Frontal cortex (tissue), 4 donors: ENCODE measurements around the gene CD300E. TPM values are rescaled to one million over a fixed set of nuclear protein-coding genes. Genes with fewer than 3 reads are reported as not detected.
A peak's percentile ranks its signal among the peaks of the same experiment; 100 is the strongest.
"Not testable (repeated sequence)": the region's sequence is repeated elsewhere in the genome, so short reads cannot be mapped to it uniquely, and the experiment has no call there.

Experiments used
- DNase-seq, 2 donors: peaks; one replicate each; pipeline ENCODE4 v3.0.0; 2012; ENCODE audit warnings: low spot score in 2 of 2
- FAIRE-seq: peaks from 2 replicates; lab custom pipeline; 2012; peaks lifted over from hg19 to GRCh38; lab: Jason Lieb, UNC
- total RNA-seq: library from RNA; depleted of rRNA; stranded (reverse); fragments of >200 nt; gene quantifications from one replicate; pipeline ENCODE4 v1.2.3, GENCODE V29; 2014
- donor health status: control.
- donor health status: control.
- donor health status: control.

CD300E gene
- total RNA-seq, 1 donor from 2014 or later = under 0.01 TPM

DNA sequence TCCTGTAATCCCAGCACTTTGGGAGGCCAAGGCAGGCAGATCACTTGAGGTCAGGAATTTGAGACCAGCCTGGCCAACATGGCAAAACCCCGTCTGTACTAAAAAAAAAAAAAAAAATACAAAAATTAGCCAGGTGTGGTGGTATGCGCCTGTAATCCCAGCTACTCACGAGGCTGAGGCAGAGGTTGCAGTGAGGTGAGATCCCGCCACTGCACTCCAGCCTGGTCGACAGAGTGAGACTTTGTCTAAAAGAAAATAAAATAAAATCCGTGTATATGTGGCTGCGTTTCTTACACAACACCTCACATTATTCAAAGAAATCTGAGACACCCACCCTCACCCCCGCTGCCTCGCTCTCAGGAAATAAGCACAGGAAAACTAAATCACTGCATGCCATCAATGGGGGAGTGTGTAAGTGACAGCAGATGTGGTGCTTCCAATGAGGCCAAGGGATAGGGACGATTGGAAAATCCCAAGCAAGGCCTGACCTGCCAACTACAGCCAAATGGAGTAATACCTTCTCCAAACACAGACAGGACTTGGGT is 13.1 kb upstream of the CD300E start:
- DNase-seq, FAIRE-seq: not testable (repeated sequence)

DNA sequence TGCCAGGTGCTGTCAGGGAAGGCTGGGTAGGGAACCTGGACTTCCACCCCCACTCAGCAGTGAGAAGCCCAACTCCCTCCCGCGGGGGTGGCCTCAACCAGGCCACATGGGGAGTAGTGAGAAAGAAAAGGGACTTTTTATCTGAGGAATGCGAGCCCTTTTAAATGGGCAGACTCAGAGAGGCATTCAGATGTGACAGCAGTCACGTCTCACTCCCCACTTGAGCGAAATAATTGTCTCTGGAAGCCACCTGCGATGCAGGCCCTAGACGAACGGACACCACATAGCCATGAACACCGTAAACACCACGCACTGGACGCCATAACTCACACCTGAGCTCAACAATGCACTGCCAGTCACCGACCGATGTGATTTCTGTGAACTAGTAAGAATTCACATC is 11.9 kb upstream of the CD300E start:
- FAIRE-seq (no peak), DNase-seq (no peak)

DNA sequence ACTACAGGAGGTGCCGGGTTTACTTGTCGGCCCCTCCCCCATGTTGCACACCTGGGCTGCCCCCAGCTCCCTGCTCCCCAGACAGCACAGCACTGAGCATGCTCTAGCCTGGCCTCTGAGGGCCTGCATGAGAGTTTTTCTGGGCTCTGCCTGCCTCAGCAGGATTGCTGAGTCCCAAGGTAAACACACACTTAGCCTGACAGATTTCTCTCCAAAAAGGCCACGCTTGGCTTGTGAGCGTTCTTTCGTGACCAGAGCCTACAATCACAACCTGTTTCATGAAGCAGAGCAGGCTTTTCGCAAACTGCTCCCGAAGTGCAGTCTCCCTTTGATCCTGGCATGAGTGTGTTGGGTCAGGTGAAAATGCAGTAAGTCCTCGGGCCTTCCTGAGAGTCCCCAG is 9.8 kb upstream of the CD300E start:
- DNase-seq = no peak
- no peak for FAIRE-seq

DNA sequence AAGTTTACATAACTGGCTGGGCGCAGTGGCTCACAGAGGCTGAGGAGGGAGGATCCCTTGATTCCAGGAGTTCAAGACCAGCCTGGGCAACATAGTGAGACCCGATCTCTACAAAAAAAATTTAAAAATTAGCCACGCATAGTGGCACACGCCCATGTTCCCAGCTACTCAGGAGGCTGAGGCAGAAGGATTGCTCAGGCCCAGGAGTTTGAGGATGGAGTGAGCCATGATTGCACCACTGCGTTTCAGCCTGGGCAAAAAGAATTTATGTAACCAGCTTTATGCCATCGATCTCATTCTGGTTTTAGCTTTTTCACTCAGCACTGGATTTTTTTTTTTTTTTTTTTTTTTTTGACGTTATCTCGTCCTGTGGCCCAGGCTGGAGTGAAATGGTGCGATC is 9.1 kb upstream of the CD300E start:
- DNase-seq (no peak), FAIRE-seq (no peak)

DNA sequence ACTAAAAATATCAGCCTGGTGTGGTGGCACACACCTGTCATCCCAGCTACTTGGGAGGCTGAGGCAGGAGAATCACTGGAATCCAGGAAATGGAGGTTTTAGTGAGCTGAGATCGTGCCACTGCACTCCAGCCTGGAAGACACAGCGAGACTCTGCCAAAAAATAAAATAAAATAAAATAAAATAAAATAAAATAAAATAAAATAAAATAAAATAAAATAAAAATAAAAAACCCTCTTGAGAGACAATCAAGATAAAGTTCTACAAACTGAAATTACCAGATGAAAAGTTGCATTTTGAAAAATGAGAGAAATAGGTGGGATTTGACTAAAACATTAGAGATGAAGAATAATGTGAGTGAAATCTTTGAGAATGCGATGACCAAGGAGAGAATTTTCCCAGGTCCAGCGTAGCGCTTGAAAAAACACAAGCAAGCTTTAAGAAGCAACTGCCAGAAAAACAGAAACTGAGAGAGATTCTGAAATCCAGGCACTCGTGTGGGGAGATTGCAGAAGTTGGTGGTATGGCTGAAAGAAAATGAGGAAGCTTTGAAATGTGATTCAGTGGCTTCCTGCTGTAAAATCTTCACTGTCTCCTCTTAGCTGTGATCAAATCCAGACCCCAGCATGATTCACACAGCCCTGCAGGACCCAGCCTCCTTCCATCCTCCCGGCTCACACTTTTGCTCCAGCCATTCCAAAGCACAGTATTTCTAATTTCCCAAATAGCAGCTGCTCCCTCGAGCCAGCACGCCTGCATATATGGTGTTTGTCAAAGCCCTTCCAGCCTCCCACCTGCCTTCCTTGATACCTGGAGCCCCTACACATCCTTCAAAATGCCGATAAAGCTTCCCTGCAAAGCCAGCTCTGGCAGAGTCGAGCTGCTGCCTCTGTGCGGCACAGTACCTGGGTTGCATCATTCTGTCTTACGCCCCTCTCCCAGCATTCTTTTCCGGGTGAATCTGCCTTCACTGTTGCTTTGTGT is 8.2 kb upstream of the CD300E start:
- DNase-seq (peak in 1 of 2 donors; percentile 32), FAIRE-seq (no peak)

DNA sequence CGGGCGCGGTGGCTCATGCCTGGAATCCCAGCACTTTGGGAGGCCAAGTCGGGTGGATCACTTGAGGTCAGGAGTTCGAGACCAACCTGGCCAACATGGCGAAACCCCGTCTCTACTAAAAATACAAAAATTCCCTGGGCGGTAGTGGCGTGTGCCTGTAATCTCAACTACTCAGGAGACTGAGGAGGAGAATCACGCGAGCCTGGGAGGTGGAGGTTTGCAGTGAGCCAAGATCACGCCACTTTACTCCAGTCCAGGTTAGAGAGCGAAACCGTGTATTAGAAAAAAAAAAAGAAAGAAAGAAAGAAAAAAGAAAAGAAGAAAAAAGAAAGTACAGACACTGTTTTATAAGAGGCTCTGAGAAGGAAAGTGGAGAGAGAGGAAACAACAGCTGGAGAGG is 6.7 kb upstream of the CD300E start:
- not testable (repeated sequence) for DNase-seq, FAIRE-seq

DNA sequence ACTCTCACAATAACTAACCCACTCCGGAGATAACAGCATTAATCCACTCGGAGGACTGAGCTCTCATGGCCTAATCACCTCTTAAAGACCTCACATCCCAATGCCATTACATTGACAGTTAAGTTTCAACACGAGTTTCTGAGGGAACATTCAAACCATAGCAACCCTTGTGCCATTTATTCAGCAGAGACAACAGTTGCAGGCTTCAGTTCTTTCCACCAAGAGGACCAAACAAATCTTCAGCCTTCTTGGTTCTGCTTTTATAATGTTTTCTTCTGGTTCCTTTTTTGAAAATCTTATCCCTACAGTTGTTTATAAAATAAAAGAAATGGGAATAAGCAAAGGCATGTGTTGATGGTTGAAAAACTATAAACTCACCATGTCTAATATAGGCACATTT is 2.1 kb upstream of the CD300E start:
- FAIRE-seq (no peak), DNase-seq (no peak)

DNA sequence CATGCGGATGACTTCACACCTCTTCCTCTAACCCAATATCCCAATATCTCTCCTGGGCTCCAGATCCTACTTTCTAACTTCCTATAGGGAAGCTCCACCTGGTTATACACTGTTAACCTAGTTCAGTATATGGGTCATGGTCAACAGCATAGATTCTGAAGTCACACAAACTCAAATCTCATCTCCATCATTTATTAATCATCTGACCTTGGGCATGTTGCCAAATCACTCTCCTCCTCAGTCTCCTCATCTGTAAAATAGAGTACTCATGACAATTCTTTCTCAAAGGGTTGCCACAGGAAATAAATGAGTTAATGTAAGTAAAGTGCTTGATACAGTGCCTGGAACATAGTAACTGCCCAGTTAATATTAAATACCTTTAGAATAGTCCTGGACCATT is 593 bp upstream of the CD300E start:
- FAIRE-seq (no peak), DNase-seq (no peak)

DNA sequence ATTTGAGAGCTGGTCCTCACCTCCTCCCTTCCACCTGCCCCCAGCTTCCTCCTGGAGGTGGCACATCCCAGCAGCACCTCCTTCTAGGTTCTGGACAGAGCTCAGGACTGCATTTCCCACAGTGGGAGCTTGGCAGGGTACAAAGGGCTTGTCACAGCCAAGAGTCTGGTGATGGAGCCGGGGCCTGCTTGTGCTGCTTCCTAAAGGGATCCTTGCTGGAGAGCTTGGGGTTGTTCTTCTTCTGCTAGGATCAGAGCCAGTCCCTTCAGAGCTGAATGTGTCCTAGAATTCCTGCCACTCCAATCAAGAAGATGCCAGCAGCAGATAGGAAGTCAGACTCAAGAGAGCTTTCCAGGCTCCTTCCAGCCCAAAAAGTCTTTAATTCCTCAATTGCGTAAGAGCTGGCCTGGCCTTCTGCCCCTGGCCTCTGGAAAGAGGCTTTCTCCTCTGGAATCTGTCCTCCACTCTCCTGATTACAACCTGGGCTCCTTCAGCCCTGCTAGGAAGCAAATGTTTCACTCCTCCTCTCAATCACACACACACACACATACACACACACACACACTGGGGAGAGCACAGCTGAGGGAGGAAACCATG is 4.4 kb downstream of the CD300E start:
- DNase-seq (no peak), FAIRE-seq (no peak)

DNA sequence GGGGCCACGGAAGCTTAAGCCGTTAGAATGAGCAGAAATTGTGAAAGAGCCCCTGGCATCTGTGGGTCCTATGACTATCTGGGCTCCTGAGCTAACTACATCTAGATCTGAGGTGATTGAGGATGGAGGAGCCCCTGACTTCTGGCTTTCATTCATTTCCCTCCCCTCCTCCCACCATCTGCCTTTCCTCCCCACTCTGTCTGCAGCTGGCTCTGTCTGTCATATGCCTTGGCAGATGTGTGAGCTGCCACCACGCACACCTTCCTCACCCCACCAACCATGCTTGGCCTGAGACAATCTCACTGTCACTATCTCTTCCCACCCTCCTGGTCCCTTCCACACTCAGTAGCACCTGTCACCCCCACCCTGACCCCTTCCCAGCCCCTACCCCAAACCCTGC is 5.1 kb downstream of the CD300E start:
- DNase-seq = no peak
- FAIRE-seq = no peak

DNA sequence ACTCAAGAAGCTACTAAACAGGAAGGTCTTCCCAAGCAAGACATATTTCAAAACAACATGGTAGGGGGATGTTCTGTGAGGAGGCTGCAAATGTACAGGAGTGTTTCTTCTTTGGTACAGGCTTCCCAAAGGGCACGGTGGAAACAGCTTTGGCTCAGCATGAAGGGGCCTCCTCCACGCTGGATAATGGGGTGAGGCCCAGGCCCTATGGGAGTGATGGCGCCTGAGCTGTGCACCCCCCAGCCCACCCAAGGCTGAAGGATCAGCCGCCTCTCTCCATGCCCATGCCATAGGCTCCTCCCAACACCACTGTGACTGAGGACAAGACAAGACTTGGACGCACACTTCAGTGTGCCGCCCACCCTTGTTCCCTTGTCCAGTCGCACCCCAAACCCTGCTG is 6.8 kb downstream of the CD300E start:
- FAIRE-seq (no peak), DNase-seq (no peak)

DNA sequence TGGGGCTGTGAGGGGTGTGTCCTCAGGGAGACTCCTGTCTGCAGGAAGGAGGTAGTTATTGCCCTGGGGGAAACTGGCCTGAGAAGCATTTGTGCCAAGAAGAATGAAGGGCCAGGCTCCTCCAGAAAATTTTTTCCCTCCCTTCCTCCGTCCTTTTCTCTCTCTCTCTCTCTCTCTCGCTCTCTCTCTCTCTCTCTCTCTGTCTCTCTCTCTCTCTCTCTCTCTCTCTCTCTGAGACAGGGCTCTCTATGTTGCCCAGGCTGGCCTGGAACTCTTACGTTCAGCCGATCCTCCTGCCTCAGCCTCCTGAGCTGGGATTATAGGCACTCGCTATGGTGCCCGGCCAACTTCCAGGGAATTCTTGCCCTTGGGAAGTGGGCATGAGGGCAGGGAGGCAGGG is 11.5 kb downstream of the CD300E start:
- FAIRE-seq (no peak), DNase-seq (no peak)

DNA sequence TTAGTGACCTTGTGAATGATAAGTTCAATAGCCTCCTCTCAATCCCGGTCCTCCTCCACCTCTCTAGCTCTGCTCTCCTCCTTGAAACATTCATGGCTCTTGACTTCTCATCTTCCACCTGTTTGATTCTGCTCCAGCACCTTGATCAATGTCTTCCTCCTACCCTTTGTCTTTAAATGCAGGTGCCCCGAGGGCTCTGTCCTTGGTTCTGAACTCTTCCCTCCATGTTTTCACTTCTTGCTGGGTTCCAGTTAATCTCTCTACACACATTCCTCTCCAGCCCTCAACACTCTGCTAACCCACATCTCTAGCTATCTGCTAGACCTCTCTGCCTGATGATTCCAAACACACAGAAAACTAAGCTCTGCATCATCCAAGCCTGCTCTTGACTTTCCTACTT is 13.4 kb downstream of the CD300E start:
- no peak for FAIRE-seq
- DNase-seq = no peak

DNA sequence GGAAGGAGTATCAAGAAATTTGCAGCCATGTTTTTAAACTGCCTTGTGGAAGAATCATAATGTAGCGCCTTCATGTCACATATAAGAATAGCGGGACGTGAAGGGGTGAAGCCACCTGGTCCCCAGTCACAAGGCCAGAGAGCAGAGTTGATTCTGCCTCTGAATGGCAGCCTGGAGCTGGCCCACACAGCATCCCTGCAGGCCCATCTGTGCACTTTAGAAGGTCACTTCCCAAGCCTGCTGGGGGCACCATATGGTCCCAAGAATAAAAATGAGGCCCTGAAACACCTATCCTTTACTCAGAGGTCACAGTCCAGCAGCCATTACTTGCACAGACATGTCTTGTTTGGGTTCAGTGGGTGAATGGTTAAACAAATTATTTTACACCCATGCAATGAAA is 15.0 kb downstream of the CD300E start:
- no peak for DNase-seq
- FAIRE-seq = no peak

DNA sequence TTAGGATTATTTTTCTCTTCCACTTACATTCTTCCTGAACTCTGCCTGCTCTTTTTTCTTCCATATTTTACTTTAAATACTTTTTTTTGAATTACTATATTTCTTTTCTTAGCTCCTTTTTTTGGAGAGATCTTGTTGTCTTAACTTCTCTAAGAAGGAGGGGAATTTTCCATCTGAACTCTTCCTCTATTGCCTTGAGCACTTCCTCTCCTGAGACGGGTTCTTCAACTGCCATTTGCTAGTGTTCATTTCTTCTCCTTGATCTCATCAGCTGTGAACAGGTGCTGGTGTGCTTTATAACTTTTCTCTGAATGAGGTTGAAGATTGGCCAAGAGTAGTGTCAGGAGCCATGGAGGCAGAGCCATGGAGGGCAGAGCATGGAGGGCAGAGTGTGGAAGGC is 16.3 kb downstream of the CD300E start:
- no peak for DNase-seq
- no peak for FAIRE-seq

DNA sequence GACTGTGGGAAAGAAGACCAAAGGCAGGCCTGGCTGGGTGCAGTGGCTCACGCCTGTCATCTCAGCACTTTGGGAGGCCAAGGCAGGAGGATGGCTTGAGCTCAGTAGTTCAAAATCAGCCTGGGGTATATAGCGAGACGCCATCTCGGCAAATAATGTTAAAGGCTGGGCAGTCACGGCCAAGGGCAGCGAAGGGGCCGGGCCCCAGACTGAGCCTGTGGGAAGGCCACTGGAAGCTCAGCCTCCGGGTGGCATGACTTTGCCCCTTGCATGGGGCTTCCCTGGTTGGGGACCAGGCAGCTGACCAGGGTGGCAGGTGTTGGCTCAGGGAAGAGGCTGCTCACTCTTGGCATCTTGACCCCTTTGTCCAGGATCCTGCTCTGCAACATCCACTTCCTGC is 17.5 kb downstream of the CD300E start:
- FAIRE-seq = no peak
- no peak for DNase-seq

DNA sequence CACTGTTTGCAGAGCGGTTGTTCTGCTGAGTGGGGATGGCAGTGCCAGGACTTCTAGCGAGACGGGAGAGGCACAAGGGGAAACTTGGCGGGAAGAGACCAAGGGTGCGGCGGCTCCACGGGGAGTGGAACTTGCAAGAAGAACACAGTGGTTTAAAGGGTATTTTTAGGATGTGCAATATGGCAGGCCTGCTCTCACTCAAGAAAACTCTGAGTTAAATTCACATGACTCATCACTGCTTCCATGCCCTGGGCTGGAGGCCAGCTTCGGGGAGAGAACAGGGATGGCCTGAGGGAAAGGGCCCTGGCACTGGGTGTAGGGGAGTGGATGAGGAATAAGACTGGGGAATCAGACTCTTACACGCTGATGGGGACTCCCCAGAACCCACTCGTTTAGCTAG is 18.2 kb downstream of the CD300E start:
- DNase-seq (peak in 1 of 2 donors; percentile 46), FAIRE-seq (no peak)

DNA sequence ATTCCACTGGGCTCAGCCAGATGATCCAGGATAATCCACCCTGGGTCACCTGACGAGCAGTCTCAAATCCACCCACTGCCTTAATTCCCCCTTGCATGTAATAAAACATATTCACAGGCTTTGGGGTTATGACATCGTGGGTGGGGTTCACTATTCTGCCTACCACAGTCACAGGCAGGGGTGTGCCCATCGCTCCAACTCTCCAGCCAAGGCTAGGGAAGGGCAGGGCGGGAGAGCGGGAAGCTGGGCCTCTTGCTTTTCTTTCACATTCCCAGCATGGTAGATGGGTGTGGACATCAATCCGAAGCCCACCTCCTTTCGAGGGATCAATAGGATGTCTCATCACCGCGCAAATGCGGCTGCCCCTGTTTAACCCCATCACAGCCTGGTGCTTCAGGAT is 18.8 kb downstream of the CD300E start:
- FAIRE-seq = no peak
- no peak for DNase-seq

DNA sequence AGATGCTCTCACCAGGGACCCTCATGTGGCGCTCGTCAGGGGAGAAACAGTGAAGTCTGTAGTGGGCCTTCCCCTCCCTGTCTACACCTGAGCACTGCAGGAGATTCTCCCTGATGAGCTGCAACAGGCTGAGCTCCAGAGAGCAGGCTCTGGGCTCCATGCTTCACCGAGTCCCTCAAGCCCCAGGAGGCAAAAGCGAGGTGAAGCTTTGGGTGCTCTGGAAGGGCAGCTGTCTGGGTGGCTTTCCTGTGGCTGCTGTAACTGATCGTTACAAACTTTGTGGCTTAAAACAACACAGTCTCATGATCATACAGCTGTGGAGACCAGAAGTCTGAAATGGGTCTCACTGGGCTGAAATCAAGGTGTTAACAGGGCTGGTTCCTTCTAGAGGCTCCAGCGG is 19.3 kb downstream of the CD300E start:
- FAIRE-seq (no peak), DNase-seq (no peak)

DNA sequence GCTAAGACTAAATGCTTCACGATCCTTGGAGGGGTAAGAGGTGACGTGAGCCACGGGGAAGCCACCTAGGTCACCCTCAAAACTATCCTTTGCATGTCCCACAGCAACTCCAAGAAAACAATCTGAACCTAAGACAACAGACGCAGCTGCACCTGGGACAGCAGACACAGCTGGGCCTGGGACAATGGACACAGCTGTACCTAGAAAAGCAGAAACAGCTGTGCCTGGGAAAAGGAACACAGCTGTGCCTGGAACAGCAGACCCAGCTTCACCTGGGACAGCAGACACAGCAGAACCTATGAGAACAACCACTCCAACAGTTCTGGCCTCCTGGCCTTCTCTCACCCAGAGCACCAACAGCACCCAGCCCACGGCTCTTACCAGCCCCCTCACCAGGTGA is 19.8 kb downstream of the CD300E start:
- DNase-seq (no peak), FAIRE-seq (no peak)

DNA sequence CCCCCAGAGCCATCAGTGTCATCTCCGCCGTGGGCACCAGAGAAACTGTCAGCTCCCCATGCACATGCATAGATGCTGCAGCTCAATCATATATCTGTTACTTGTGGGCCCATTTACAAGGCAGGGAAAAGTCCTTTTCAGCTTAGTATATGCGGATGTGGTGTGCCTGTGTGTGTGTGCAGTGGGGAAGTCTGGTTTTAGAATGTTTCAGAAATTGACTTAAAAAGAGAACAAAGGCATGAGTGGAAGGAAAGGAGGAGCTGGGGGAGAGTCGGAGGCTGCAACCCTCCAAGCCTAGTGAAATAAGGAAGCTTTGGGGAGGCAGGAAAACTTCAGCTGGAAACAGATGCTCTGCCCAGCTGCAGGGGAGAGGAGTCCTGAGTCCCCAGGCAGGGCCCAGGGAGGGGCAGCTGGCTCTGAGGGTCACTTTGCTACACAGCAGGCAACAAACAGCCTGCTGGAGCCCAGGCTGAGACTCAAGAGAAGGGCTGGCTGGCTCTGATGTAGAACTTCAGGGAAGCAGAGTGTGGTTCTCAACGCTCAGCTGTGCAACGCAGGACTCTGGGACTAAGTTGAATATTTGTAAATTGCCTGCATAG is 20.4 kb downstream of the CD300E start:
- DNase-seq (no peak), FAIRE-seq (no peak)
